GF-D8 (cell line): ENCODE data around the gene WDR48.
"Not testable (repeated sequence)": the region's sequence is repeated elsewhere in the genome, so short reads cannot be mapped to it uniquely, and the experiment has no call there.

Experiments used
- DNase-seq: peaks from one replicate; lab custom pipeline; 2025; lab: John Stamatoyannopoulos, UW

Gene WDR48

DNA sequence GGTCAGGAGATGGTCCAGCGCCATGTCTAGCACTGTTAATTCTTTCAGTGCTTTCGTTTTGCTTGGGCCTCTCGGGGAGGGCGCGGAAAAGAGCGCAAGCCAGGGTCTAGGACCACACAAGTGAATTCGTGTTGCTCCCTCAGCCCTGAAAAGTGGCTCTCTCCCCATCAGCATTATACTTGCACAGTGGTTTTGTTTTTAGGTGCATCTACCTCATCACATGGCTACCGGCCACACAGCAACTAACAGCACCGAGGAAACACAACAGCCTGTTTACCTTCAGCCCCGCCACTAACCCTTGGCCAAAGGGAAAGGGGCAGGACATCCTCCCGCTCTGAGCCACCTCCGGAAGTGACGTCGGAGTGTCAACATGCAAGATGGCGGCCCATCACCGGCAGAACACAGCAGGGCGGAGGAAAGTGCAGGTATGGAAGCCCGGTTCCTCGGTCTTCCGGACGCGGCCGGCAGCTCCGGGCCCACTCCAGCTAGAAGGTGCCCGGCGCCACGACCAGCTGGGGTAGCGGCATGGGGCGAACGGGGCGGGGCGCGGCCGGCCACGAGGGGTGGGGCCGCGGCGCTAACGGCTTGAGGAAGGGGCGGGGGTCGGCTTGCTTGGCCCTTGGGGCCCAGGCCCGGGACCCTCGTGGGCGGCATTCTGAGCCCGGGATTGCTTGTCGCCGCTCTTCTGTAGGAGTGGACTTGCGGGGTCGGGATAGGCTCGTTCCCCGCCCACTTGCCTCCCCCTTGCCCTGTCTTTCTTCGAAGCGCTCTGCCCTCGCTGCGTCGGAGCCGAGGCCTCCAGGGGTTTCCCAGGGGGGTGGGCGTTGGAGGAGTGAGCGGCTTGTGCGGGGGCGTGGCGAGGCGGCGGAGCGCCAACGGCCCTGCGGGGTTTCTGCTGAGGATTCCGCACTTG lies at the start of gene WDR48, which contains the start of gene SCN11A:
WDR48 (plus strand) TSS at position 368 of the 913 bp plus-strand sequence; CDS start at position 378, 10 bp downstream.
SCN11A (minus strand) TSS at position 296 of the 913 bp plus-strand sequence. CDS start 101,582 bp downstream, outside the sequence.
- peak; percentile 69 for DNase-seq

DNA sequence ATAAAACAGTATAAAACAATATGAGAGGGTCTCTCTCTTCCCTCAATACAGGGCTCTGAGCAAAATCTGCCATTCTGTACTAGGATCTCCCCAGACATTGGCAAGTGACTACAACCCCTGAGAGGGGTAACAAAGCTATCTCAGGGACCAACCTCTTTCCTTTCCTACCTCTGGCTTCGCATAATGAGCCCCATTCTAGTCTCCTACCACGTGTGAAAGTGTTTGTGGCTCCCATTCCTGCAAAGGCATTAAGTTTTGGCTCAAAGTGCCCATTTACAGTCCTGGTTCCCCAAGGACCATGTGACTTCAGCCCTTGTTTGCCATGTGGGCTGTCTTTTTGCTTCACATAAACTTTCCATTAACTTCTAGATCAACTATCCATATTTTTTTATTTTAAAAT lies 46.5 kb upstream of the WDR48 start:
- no peak for DNase-seq

DNA sequence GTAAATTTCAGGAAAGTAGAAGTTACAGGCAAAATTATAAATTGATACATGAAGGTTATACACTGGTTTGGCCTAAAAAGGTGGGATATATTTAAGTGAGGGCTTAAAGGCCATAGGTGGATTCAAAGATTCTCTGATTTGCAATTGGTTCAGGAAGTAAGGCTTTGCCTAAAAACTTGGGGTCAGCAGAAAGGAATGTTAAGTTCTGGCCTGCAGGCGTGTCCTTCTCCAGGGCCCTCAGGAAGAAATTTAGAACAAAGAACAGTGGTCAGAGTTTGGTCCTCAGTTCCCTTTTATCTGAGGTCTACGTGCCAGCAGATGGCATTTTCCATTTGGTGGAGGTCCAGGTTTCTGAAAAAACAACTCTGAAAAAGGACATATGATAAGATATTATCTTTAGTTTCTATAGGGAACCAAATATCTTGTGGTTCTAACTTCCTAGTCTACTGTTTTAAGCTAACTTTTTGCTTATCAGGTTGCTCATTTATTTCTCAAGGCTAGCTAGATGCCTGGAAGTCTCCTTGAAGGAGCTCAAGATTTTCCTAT lies 40.6 kb upstream of the WDR48 start:
- no peak for DNase-seq

DNA sequence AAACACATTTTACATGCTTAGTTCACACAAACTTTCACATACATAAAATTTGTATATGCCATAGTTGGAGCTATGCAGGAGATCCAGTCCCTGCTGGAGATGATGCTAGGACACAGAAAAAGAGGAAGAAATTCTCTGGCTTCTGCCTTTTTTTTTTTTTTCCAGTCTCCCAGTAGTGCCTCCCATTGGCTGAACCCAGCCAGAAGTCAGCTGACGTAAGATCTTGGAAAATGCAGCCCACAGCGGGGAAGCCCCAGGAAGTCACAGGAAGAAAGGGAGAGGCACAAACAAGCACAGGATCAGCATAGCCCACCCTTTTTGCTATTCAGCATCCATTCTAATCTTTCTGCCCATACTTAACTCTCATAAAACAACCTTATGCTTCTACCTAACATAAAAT lies 38.5 kb upstream of the WDR48 start:
- DNase-seq, result no peak

DNA sequence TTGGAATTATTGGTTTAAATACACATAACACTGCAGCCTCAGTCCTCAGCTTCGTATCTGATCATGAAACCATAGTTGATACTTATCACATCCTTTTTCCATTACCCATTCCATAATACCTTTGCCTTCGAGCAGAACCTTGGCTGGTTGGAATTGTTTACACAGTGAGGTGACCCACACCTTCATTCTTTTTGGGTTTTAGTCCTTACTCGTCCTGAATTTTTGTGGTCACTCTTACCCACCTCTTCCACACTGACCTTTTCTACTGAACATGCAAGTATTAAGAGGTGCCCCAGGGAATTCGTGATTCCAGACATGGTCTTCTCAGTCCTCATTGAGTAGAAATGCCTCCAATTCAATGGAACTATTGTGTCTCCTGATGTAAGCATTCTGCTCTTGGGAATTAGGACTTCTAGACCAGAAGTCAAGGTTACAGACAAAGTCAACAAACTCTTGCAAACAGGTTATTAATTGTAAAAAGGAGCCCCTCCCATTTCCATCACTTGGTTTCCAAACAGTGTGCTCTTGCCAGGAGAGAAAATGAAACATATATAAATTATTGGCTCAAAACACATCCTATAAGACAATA lies 37.8 kb upstream of the WDR48 start:
- DNase-seq, result no peak

DNA sequence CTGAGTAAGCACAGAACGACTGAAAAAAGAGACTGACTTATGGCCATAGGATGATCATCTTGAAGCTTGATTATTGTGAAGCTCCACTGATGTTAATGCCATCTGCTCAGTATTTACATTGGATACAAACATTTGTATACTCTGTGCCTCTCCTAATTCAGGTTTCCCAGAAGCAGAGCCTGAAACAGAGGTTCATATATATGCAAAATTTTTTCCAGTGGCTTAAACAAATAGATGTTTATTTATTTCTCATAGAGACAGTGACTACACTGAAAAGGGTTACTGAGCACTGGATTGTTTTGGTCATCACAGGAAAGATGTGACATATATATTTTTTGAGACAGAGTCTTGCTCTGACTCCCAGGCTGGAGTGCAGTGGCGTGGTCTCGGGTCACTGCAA lies 36.4 kb upstream of the WDR48 start:
- DNase-seq, result no peak

DNA sequence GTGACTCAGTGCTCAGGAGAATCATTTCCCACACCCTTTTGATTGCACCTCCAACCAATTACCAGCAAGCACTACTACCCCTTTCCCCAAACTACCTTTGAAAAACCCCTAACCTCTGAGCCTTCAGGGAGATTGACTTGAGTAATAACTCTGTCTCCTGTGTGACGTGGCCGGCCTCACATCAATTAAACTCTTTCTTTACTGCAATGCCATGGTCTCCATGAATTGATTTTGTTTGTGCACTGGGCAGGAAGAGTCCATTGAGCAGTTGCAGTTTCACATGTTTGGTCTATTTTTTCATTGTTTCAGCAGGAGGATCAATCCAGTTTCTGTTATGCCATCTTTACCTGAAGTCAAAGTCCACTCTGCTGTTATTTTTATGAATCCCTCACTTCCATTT lies 32.5 kb upstream of the WDR48 start:
- DNase-seq, result no peak

DNA sequence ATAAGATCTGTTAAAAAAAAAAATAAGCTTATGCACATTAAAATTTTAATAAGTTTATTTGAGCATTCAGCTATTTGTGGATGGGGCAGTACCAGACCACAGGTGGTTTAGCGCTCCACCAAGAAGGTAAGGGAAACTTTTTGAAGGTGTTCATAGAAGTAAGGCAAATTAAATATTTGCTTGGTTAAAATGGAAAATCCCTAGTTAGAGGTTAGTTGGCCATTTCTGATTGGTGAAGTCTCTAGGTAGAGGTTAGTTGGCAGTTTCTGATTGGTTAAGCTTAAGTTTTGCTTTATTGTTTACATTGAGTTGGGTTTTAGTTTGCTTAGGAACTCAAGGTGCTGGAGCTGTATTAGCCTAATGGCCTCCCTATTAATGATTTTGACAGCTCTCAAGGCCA lies 30.8 kb upstream of the WDR48 start:
- DNase-seq, result no peak

DNA sequence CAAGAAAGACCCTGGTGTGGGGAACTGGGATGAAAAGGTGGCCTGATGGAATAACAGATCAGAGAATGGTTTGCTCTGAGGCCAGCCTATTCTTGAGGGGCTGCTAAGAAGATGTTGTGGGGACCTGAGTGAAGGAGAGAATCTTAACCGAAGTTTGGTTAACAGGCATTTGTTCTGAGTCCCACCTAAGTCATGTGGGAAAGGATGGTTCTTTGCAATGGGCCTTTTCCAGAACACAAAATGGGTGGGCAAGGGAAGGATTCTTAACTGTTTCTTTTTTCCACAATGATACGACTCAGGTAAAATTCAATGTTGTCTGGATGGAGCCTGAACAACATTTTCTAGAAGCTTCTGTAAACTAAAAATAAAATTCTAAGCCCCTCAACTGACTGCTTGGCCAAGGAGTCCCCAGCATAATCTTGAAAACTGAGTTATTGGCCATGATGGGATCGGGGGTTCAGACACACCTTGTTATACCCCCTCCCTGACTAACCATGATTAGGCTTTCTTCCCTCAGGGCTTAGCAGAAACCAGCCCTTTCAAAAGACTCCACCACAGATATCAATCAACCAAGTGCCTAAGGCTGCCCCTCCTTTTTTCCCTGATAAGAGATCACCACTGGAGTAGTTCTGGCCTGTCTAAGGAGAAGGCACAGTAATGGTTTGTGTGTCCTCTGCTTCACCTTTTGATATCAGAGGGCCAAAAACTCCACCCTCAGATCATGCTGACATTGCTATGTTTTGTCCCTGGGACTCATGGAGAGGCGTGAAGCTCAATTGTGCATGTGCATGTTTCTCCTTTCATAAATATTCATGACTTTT lies 30.1 kb upstream of the WDR48 start:
- no peak for DNase-seq

DNA sequence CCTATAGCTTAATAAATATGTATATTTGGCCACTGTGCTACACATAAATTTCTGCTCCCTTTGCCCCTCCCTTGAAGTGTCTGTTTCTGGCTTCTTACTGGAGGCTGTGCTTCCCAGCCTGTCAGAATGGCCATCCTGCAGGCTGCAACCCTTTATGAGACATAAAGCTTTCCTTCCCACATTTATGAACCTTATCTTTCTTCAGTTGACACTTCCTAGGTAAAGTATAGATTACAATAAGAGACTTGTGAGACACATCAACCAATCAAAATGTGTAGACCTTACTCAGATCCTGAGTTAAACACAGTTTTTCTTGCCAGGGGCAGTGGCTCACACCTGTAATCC lies 29.6 kb upstream of the WDR48 start:
- no peak for DNase-seq

DNA sequence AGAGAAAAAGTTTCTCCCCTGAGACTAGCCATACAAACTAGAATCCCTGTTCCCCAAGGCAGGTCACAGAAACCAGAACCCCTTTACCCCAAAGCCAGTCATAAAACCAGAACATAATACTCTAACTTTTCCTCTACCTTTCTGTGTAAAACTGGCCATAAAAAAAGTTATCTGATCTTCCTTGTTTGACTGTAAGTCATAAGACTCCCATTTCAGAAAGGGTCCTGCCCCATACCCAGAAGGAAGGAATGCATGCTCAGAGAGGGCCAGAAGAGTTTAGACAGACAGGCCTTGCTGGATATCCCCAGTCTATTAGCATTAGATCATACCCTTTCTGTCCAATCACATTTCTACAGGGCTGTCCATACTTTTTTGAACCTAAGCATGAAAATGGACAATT lies 27.3 kb upstream of the WDR48 start:
- DNase-seq, result no peak

DNA sequence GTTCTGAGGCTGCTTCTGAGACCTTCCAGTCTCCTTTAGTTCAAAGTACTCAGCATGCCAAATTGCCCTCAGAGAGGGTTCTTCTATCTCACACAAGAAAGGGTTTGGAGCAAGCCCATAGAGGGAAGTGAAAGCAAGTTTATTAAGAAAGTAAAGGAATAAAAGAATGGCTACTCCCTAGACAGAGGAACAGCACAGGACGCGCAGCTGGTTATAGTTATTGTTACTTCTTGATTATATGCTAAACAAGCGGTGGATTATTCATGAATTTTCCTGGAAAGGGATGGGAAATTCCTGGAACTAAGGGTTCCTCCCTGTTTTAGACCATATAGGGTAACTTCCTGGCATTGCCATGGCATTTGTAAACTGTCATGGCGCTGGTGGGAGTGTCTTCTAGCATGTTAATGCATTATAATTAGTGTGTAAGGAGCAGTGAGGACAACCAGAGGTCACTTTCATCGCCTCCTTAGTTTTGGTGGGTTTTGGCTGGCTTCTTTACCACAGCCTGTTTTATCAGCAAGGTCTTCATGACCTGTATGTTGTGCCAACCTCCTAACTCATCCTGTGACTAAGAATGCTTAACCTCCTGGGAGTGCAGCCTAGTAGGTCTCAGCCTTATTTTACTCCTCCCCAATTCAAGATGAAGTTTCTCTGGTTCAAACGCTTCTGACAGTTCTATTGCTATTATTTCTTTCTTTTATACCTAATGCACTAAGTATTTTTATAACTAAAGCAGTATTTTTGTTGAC lies 26.4 kb upstream of the WDR48 start:
- DNase-seq, result no peak

DNA sequence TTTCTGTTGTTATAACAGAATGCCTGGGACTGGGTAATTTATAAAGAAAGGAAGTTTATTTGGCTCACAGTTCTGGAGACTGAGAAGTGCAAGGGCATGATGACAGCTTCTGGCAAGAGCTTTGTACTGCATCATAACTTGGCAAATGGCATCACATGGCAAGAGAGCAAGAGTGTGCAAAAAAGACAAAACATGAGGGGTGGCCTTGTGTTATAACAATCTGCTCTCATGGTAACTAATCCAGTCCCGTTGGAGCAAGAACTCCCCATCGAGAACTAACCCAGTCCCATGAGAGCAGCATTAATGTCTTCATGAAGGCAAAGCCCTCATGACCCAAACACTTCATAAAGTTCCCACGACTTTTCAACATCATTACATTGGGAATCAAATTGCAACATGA lies 23.3 kb upstream of the WDR48 start:
- DNase-seq, result no peak

DNA sequence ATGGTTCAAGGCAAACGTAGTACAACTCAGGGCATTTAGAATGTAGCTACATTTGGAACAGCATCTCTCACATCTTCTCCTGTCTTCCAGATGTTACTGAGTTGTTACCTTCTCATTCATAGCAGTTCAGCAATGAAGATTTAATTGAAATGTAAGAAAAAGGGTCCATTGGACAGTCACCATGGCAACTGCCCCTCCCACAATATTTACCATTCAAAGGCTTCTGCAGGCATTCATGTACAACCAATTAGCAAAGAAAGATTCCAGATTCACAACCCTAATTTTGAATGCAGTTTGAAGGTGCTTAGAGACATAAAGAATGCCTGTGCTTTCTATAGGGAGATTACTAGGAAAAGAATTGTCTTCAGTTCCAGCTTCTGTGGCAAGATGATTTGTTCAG lies 22.3 kb upstream of the WDR48 start:
- DNase-seq, result no peak

DNA sequence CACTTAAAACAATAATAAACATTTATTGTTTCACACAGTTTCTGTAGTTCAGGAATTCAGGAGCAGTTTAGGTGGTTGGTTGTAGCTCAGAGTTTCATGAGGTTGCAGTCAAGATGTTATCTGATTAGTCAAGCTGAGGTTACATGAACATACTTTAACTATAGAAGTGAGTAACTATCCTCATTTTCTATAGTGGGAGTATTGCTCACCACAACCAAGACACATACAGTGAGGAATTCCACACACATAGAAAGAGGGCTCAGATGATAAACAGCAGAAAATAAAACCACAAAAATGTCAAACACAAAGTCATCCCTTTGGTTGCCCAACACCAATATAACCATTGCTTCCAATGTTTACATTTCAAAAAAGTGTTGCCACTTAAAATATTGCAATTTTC lies 13.7 kb upstream of the WDR48 start:
- no peak for DNase-seq

DNA sequence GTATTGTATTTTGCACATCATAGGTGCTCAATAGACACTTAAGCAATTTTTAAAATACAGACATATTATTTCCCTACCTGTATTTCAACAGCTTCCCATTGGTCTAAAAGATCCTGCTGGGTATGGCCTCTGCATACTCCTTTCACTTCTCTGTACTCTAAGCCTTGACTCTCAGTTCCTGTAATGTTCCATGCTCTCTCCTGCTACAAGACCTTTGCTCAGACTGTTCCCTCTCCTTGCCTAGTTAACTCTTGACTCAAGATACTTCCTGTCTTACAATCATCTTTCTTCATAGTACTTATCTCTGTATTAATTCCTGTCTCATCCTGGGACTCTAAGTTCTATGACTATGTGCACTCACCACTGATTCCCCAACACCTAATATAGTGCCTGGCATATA lies 1.8 kb upstream of the WDR48 start:
- no peak for DNase-seq

DNA sequence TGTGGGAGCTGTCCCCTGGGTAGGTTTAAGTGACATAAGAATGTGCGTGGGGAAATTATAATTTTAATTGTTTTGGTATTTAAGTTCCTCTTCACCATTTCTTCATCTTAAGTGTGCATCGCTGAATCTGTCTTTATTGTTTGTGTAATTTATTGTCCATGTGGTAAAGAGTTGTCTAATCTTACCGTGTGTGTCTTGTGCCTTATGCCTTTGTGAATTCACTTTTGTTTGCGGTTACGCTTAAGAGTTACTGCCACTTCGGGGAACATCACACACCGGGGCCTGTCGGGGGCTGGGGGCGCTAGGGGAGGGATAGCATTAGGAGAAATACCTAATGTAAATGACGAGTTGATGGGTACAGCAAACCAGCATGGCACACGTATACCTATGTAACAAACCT lies 767 bp downstream of the WDR48 start:
- DNase-seq, result no peak

DNA sequence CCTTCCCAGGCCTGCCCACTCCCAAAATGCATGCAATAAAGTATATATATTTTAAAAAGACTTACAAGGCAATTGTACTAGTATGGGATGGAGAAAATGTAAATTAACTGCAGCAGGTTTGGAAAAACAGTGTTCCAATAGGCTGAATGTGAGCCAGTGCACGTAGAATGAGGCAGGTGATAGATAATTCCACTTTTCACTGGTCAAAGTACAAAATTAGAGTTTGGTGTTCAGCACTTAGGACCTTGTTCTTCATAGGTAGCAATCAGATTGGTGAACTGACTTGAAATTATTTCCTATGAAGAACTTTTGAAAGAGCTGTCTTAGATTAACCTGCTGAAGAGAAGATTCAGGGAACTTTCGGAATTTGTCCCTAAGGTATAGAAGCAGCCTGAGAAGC lies 1.9 kb downstream of the WDR48 start:
- DNase-seq, result no peak

DNA sequence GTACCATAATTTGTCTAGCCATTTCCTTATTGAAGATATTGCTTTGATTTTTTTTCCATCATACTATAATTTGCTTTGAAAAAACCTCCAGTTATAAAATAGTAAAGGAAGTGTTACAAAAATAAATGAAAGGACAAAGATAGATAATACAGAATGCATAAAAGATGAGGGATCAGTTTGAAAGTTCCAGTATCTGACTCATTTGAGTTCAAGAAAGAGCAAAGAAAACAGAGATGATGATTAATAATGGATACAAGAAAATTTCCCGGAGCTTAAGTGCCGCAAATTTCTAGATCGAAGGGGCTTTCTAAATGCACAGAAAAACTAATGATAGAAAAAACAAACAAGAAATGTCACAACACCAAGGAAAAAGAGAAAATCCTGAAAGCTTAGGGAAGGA lies 4.3 kb downstream of the WDR48 start:
- no peak for DNase-seq

DNA sequence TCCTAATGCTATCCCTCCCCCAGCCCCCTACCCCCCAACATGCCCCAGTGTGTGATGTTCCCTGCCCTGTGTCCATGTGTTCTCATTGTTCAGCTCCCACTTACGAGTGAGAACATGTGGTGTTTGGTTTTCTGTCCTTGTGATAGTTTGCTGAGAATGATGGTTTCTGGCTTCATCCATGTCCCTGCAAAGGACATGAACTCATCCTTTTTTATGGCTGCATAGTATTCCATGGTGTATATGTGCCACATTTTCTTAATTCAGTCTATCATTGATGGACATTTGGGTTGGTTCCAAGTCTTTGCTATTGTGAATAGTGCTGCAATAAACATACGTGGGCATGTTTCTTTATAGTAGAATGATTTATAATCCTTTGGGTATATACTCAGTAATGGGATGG lies 9.4 kb downstream of the WDR48 start:
- not testable (repeated sequence) for DNase-seq

DNA sequence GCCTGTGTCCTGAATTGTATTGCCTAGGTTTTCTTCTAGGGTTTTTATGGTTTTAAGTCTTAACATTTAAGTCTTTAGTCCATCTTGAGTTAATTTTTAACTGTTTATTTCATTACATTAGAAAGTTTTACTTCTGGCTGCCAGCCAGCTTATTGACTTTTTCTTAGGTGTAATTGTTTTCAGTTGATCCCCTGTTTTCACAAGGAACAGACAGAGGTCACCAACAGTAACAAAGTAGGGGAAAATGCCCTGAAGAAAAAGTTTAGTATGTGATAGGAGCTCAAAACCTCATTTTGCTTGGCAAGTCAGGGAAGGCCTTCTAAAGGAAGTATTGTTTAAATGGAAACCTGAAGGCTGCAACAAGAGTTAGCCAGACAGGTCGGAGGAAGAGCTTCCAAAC lies 10.4 kb downstream of the WDR48 start:
- DNase-seq, result no peak

DNA sequence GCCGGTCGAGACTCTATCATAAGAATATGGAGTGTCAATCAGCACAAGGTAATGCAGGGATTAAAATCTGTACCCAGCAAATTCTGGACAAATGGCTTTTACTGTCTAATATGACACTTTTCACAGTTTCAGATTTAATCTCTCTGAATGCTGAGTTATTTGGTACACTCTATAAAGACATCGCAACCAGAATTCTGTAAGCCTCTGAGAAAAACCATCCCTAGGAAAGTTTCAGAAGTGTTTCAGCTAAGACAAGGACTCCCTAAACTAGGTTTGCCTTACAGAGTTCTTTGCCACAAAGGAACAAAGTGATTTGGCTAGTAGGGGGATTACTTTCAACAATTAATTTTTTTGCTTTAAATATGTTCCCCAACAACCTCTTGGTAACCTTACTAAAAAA lies 11.3 kb downstream of the WDR48 start:
- DNase-seq, result no peak
